GM19239 (cell line): ENCODE data around the gene MYCBP2.
"Not testable (repeated sequence)": the region's sequence is repeated elsewhere in the genome, so short reads cannot be mapped to it uniquely, and the experiment has no call there.

ENCODE experiments used
- DNase-seq: peaks from one replicate; pipeline ENCODE4 v3.0.0; 2011; ENCODE audit warnings: low spot score; ENCODE audit not compliant: insufficient read length
- FAIRE-seq: peaks from 2 replicates; lab custom pipeline; 2011; peaks lifted over from hg19 to GRCh38; lab: Jason Lieb, UNC

The MYCBP2 gene

GRCh38 chr13:77306458-77306857, 20.4 kb downstream of the MYCBP2 start:
- no peak for DNase-seq
- peak; percentile 48 for FAIRE-seq

DNA sequence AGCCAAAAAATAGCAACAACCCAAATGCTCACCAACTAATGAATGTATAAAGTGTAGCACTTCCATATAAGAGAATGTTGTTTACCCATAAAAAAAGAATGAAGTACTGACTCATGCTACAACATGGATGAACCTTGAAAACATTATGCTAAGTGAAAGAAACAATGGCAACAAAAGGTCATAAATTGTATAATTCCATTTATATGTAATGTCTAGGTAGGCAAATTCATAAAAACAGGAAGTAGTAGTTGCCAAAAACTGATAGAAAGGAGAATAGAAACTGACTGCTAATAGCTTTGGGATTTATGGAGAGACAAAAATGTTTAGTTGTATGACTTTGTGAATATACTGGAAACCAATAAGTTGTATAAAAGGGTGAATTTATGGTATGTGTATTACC, 21.6 kb downstream of the MYCBP2 start:
- peak; percentile 49 for FAIRE-seq
- DNase-seq: no peak

GRCh38 chr13:77300176-77301037, 26.5 kb downstream of the MYCBP2 start:
- peak; percentile 88 for FAIRE-seq
- no peak for DNase-seq

GRCh38 chr13:77299587-77299986, 27.3 kb downstream of the MYCBP2 start:
- FAIRE-seq: no peak
- no peak for DNase-seq

DNA sequence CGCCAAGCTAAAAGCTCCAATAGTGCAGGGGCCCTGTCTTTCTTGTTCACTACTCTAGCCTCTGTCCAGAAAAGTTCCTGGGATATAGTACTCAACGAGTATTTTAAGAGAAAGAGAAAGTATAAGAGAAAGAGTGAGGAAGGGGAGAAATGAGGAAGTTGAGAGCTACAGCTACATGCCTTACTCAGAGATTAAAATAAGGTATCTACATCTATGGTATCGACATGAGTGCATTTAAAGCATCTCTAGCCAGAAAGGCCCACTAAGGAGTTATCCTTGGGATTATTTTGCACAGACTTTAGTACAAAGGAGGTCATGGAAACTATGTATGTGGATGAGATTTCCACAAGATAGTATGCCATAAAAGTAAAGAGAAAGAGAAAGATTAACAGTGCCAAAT, 28.5 kb downstream of the MYCBP2 start:
- peak; percentile 81 for FAIRE-seq
- DNase-seq: no peak

DNA sequence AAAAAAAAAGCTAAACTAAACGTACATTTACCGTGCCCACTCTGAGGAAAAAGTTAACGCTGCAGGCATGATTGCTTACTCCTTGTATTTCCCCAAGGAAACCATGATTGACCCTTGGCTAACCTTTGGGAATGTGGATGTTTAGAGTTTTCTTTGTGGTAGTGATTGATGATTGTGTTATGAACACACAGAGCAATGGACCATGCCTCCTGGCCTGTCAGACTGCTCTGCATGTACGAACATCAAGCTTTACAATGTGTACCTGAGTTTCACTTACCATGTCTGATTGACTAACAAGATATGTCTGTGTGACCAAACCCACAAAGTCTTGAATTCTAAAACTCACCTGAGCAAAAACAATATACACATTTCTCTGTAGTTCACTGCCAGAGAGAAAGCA, 35.1 kb downstream of the MYCBP2 start:
- DNase-seq (no peak), FAIRE-seq (peak; percentile 61)

DNA sequence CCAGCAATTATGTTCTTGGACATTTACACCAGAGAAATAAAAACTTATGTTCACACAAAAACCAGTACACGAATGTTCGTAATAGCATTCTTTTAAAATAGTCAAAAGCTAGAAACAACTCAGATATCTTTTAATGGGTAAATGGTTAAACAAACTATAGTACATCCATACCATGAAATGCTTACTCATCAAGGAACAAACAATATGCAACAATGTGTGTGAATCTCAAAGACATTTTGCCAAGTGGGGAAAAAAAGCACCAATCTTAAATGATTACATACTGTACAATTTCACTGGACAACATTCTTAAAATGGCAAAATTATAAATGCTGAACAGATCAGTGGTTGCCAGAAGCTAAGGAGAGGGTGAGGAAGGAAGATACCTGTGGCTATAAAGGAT, 36.6 kb downstream of the MYCBP2 start:
- peak; percentile 67 for FAIRE-seq
- no peak for DNase-seq

DNA sequence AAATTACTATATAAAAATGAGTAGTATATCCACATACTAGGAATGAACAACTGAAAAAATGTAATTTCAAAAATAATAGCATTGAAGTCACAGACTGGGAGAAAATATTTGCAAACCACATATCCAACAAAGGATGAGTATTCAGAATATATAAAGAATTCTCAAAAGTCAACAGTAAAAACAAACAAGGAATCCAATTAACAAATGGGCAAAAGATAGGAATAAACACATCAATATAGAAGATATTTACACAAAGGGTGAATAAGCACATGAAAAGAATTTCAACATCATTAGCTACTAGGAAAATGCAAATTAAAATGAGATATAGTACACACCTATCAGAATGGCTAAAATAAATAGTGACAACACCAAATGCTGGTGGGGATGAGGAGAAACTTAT, 37.0 kb downstream of the MYCBP2 start:
- FAIRE-seq (peak; percentile 14), DNase-seq (no peak)

GRCh38 chr13:77285632-77286031, 41.3 kb downstream of the MYCBP2 start:
- DNase-seq, FAIRE-seq: not testable (repeated sequence)

GRCh38 chr13:77285098-77285497, 41.8 kb downstream of the MYCBP2 start:
- DNase-seq (no peak), FAIRE-seq (no peak)

DNA sequence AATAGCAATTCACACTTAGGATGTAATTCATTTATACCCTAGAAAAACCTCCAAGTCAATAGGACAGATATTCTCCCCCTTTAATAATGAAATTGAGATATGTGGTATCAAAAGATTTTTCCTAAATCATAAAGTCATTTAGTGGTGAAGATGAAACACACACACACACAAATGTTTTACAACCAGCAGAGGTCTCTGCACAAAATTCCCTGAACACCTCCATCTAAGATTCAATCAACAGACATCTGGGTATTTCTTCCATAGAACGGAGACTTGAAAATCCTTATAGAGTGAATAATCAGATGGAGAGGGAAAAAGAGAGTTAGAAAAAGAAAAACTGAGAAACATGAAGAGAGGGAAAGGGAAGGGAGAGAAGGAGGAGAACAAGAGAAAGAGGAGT, 52.8 kb downstream of the MYCBP2 start:
- DNase-seq (no peak), FAIRE-seq (no peak)

- no peak for FAIRE-seq
- no peak for DNase-seq
Observed at GRCh38 chr13:77269141-77269540, 57.8 kb downstream of the MYCBP2 start.

- no peak for FAIRE-seq
Observed at GRCh38 chr13:77267362-77267761, 59.5 kb downstream of the MYCBP2 start.

GRCh38 chr13:77265336-77265735, 61.6 kb downstream of the MYCBP2 start:
- FAIRE-seq (peak; percentile 67), DNase-seq (no peak)

More at GRCh38 chr13:77267362-77267761, 59.5 kb downstream of the MYCBP2 start:
- no peak for DNase-seq

GRCh38 chr13:77262198-77262597, 64.7 kb downstream of the MYCBP2 start:
- FAIRE-seq (no peak), DNase-seq (no peak)

- FAIRE-seq: no peak
- DNase-seq: no peak
Observed at GRCh38 chr13:77250975-77251374, 75.9 kb downstream of the MYCBP2 start.

- not testable (repeated sequence) for DNase-seq, FAIRE-seq
Observed at GRCh38 chr13:77245224-77245623, 81.7 kb downstream of the MYCBP2 start.

- FAIRE-seq: no peak
- DNase-seq: no peak
Observed at GRCh38 chr13:77239312-77239711, 87.6 kb downstream of the MYCBP2 start.

DNA sequence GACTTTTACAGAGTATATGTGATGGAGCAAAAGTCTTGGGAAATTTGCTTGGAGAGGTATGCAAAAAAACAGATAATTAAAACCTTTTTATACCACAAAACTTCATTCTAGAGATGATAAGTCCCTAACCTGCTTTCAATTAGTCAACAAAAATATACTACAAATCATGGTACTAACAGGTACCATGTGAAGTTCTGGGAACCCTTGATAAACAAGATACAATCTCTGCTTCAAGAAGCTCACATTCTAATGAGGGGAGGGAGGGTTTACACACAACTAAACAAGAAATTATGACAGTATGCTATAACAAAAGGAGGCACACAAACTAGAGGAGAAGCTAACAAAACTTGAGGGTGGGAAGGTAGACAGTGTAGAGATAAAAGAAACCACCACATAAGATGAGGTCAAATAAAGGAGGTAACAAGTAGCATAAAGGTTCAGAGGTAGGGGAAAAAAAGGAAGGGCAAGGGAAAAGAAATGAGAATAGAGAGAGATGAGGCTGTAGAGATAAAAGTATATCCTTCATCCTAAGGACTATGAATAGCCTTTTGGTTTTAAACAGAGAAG, 91.4 kb downstream of the MYCBP2 start:
- DNase-seq (no peak), FAIRE-seq (no peak)

- FAIRE-seq: no peak
- no peak for DNase-seq
Observed at GRCh38 chr13:77233159-77233558, 93.7 kb downstream of the MYCBP2 start.

GRCh38 chr13:77230560-77230959, 96.3 kb downstream of the MYCBP2 start:
- no peak for FAIRE-seq
- DNase-seq: no peak

DNA sequence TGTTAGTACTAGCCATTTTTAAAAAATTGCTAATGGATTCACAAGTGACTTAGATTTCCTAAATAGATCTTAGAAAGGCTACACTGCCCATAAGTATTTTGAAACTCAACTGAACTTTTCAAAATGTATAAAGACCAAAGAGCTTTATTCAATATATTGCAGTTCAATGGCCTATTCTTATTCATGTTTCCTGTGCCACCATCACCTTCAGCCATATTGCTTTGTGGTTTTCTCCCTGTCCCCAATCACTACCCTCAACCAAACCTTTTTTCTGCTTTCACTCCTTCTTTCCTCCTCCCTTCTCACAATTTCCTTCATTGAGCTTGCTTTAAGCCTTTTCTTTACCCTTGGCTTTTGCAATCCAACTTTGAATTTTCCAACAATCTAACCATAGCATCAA, 100.9 kb downstream of the MYCBP2 start:
- FAIRE-seq (peak; percentile 47), DNase-seq (no peak)
